T47D (cell line): ENCODE data around the gene ADAMTS13.

Experiments
- DNase-seq, 2 experiments: peaks; one replicate each; pipeline versions ENCODE4 v3.0.0 to v3.0.0-alpha.2; 2011 to 2012; ENCODE audit warnings: low read depth in 1 of 2, low spot score in 1 of 2
- JUND ChIP-seq: IDR thresholded peaks from 2 replicates; pipeline ENCODE4 v1.6.1; 2012; ENCODE audit warnings: low read depth
- in situ Hi-C: cut with HindIII; loops from 2 replicates; pipeline ENCODE4 v1.10.0; 2016; ENCODE audit warnings: low sequenced_read_pairs, low pct_unique_long_range_greater_than_20kb

Gene ADAMTS13

GRCh38 chr9:133419005-133419404 is 3.2 kb upstream of the ADAMTS13 start:
- in situ Hi-C loops: no loop called here
- no peak for TF ChIP-seq JUND
- no peak for DNase-seq

DNA sequence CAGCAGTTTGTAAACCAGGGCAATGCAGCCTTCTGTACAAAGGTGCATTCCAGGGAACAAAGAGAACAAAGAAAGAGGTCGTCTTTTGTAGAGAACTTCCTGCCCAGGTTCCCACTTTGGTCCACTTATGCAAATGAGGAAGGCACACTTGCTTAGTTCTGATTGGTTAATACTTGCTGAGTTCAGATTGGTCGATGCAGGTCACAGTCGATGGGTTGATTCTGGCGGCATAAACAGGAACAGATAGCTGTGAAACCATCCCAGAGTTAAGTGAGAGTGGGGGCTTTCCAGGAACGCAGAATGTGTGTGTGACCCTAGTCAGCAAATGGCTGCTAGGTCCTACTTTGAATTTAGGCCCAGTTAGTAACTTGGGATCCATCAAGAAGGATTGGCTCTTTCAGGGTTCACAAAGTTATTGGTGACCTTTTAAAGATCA is 1.8 kb upstream of the ADAMTS13 start:
- DNase-seq: peak in 1 of 2 experiments; percentile 37
- TF ChIP-seq JUND: no peak
- in situ Hi-C loops: no loop called here

- TF ChIP-seq JUND: no peak
- DNase-seq: no peak
- in situ Hi-C loops: no loop called here
Observed at GRCh38 chr9:133423216-133423615, 1.0 kb downstream of the ADAMTS13 start.

DNA sequence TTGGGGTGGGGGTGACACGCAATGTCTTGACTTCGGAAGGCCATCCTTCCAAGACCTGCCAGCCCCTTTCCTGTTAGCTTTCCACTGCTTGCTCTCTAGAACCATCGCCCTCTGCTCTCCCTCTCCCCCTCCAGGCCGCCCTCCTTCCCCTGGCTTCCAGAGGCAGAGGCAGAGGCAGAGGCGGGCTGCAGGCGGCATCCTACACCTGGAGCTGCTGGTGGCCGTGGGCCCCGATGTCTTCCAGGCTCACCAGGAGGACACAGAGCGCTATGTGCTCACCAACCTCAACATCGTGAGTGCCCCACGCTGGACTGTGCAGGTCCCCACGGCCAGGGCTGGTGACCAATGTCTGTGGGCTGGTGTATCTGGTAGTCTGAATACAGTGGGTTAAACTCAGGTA is 2.0 kb downstream of the ADAMTS13 start:
- no peak for TF ChIP-seq JUND
- in situ Hi-C loops: no loop called here
- DNase-seq: no peak

DNA sequence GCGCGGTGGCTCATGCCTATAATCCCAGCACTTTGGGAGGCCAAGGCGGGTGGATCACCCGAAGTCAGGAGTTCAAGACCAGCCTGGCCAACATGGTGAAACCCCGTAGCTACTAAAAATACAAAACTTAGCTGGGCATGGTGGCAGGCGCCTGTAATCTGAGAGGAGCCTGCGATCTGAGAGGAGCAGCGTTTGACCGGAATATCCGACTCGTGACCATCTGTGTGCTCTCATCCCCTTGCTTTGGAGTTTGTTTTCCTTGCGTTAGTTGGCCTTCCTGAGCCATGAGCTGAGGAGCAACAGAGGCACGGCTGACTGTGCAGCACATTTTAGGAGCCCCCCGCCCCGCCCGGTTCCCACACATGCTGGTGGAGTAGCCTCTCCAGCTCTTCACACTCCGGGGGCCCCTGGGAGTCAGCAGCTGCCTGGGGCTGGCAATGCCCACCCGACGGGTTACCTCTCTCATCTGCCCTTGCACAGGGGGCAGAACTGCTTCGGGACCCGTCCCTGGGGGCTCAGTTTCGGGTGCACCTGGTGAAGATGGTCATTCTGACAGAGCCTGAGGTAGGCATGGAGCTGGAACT is 3.0 kb downstream of the ADAMTS13 start:
- DNase-seq: no peak
- in situ Hi-C loops: no loop called here
- no peak for TF ChIP-seq JUND

DNA sequence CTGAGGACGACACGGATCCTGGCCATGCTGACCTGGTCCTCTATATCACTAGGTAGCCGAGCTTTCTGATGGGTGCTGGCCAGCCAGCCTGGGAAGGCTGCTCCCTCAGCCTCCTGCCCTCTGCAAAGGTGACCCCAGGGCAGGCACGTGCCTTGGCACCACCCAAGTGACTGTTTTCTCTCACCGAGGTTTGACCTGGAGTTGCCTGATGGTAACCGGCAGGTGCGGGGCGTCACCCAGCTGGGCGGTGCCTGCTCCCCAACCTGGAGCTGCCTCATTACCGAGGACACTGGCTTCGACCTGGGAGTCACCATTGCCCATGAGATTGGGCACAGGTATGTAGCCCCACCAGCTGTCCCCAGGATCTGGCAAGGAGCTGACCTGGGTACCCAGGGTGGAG is 3.8 kb downstream of the ADAMTS13 start:
- in situ Hi-C loops: no loop called here
- TF ChIP-seq JUND: no peak
- no peak for DNase-seq

GRCh38 chr9:133427658-133428348 is 5.6 kb downstream of the ADAMTS13 start:
- no peak for DNase-seq
- TF ChIP-seq JUND: no peak
- in situ Hi-C loops: no loop called here

- no peak for DNase-seq
- TF ChIP-seq JUND: no peak
- in situ Hi-C loops: no loop called here
Observed at GRCh38 chr9:133428617-133429101, 6.5 kb downstream of the ADAMTS13 start.

DNA sequence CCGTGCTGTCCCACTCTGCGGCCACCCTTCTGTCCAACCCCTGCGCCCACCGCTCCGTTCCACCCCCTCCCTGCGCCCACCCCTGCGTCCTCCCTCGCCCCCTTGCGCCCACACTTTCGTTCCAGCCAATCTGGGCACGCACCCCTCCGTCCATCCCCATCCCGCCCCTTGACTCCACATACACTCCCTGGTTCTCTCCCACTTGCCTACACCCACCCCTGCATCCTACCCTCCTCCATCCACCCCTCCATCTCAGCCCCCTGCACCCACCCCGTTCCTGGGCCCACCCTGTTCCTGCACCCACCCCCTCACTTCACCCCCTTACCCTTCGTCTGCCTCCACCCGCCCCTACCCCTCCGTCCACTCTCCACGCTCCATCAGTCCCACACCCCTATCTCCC is 7.0 kb downstream of the ADAMTS13 start:
- DNase-seq: no peak
- no peak for TF ChIP-seq JUND
- in situ Hi-C loops: no loop called here

- no peak for TF ChIP-seq JUND
- in situ Hi-C loops: no loop called here
- DNase-seq: no peak
Observed at GRCh38 chr9:133429641-133430161, 7.5 kb downstream of the ADAMTS13 start.

- no peak for TF ChIP-seq JUND
- in situ Hi-C loops: no loop called here
- no peak for DNase-seq
Observed at GRCh38 chr9:133430244-133430643, 8.1 kb downstream of the ADAMTS13 start.

GRCh38 chr9:133433351-133433843 is 11.2 kb downstream of the ADAMTS13 start:
- TF ChIP-seq JUND: no peak
- in situ Hi-C loops: no loop called here

GRCh38 chr9:133436681-133437080 is 14.5 kb downstream of the ADAMTS13 start:
- DNase-seq: no peak
- in situ Hi-C loops: no loop called here
- TF ChIP-seq JUND: no peak

More at GRCh38 chr9:133433351-133433843, 11.2 kb downstream of the ADAMTS13 start:
- no peak for DNase-seq
